PC-9 (cell line): Measurements from ENCODE around the gene DLK1. TPM values are rescaled to one million over a fixed set of nuclear protein-coding genes. Genes with fewer than 3 reads are reported as not detected.

ENCODE experiments used
- BruUV-seq: library from RNA; stranded (reverse); fragments of 400-500 nt; replicated peaks from 2 replicates; lab custom pipeline; 2021; lab: Mats Ljungman, UMichigan
- CTCF ChIA-PET: fragments of 300-600 bp; sonication (Branson Sonifier 250); formaldehyde crosslinking; loops from one replicate; lab custom pipeline; 2022; ENCODE audit warnings: antibody characterized with exemption; lab: Charles Lee
- POLR2A ChIA-PET: fragments of 300-600 bp; sonication (Branson Sonifier 250); formaldehyde crosslinking; loops from one replicate; lab custom pipeline; 2022; ENCODE audit warnings: antibody characterized with exemption; ENCODE audit not compliant: unreplicated experiment; lab: Charles Lee
- DNase-seq, 2 experiments: peaks; one replicate each; pipeline versions ENCODE4 v3.0.0 to v3.0.0-alpha.2; 2015 to 2022; ENCODE audit warnings: mixed read lengths in 1 of 2
- H2AFZ ChIP-seq: fragments of 200-600 bp; sonication (generic); 2 replicates; pipeline ENCODE4 v1.8.1; 2017; ENCODE audit warnings: antibody characterized with exemption
- H3F3A ChIP-seq: fragments of 200-600 bp; sonication (generic); 2 replicates; pipeline ENCODE4 v1.8.1; 2017; ENCODE audit warnings: antibody characterized with exemption, mild to moderate bottlenecking, low read depth; ENCODE audit not compliant: insufficient read depth
- H3K27ac ChIP-seq: fragments of 200-600 bp; sonication (generic); 2 replicates; pipeline ENCODE4 v1.6.1; 2016; ENCODE audit warnings: mixed run types
- H3K27me3 ChIP-seq: fragments of 200-600 bp; sonication (generic); 2 replicates; pipeline ENCODE4 v1.6.1; 2016; ENCODE audit warnings: low read depth, mixed run types; ENCODE audit not compliant: insufficient read depth
- H3K36me3 ChIP-seq: fragments of 200-600 bp; sonication (generic); 2 replicates; pipeline ENCODE4 v1.6.1; 2016; ENCODE audit warnings: low read depth, mixed run types
- H3K4me1 ChIP-seq: fragments of 200-600 bp; sonication (generic); replicated peaks from 2 replicates; pipeline ENCODE4 v1.6.1; 2016; ENCODE audit warnings: mixed run types; ENCODE audit not compliant: insufficient read depth
- H3K4me2 ChIP-seq: fragments of 200-600 bp; sonication (generic); 2 replicates; pipeline ENCODE4 v1.6.1; 2017; ENCODE audit warnings: mixed run types
- H3K4me3 ChIP-seq: fragments of 200-600 bp; sonication (generic); 2 replicates; pipeline ENCODE4 v1.6.1; 2016; ENCODE audit warnings: mixed run types
- H3K79me2 ChIP-seq: fragments of 200-600 bp; sonication (generic); 2 replicates; pipeline ENCODE4 v1.6.1; 2017; ENCODE audit warnings: low read depth, mixed run types
- H3K9me2 ChIP-seq: fragments of 200-600 bp; sonication (generic); 2 replicates; pipeline ENCODE4 v1.8.1; 2017; ENCODE audit warnings: mild to moderate bottlenecking; ENCODE audit not compliant: insufficient read depth
- H3K9me3 ChIP-seq: fragments of 200-600 bp; sonication (generic); 2 replicates; pipeline ENCODE4 v1.8.1; 2016; ENCODE audit warnings: low read depth; ENCODE audit not compliant: insufficient read depth
- H4K20me1 ChIP-seq: fragments of 200-600 bp; sonication (generic); 2 replicates; pipeline ENCODE4 v1.8.1; 2017; ENCODE audit not compliant: insufficient read depth
- CTCF ChIP-seq: fragments of 200-600 bp; sonication (generic); conservative IDR thresholded peaks from 2 replicates; pipeline ENCODE4 v1.6.1; 2017; ENCODE audit warnings: mixed run types, antibody characterized with exemption, mild to moderate bottlenecking, moderate library complexity
- EZH2 ChIP-seq: fragments of 200-600 bp; sonication (generic); IDR thresholded peaks from 2 replicates; pipeline ENCODE4 v1.8.0; 2017; ENCODE audit warnings: antibody characterized with exemption, low read depth
- intact Hi-C: fragments of 100-400 bp; cut with micrococcal nuclease; formaldehyde crosslinking; loops from one replicate; pipeline ENCODE4 v1.10.0; 2022; ENCODE audit not compliant: unreplicated experiment
- total RNA-seq: library from RNA; stranded (reverse); gene quantifications from 2 replicates; pipeline ENCODE4 v1.2.3, GENCODE V29; 2021

DLK1 gene
- total RNA-seq, 1 experiment from 2014 or later: not detected

- H3K27me3 ChIP-seq: peaks cover 19% of the 10 kb centered on the region; the same call in 1 of the 2 replicates
- DNase-seq: no peak
- H3K36me3 ChIP-seq: no peaks in the 10 kb centered on the region
- no peak overlapping the region for H3K4me3 ChIP-seq
- H3K9me3 ChIP-seq: no peaks in the 10 kb centered on the region
- no peaks in the 10 kb centered on the region for H4K20me1 ChIP-seq
- no peaks in the 10 kb centered on the region for H3K9me2 ChIP-seq
- H3F3A ChIP-seq: no peaks in the 10 kb centered on the region
- no TSS peak for BruUV-seq
- no peak overlapping the region for H2AFZ ChIP-seq
- no peaks in the 10 kb centered on the region for H3K79me2 ChIP-seq
- no peaks in the 10 kb centered on the region for H3K4me1 ChIP-seq
- intact Hi-C loops: no loop called here
- H3K27ac ChIP-seq: no peak overlapping the region
- CTCF ChIA-PET: no interaction called here
- no peak overlapping the region for H3K4me2 ChIP-seq
- POLR2A ChIA-PET: no interaction called here
- TF ChIP-seq EZH2: no peak
- TF ChIP-seq CTCF: no peak
Measured at GRCh38 chr14:100678469-100678828, 48.2 kb upstream of the DLK1 start.

GRCh38 chr14:100679153-100679552, 47.5 kb upstream of the DLK1 start:
- Histone ChIP-seq H3K4me1 (no peaks in the 10 kb centered on the region), H3K79me2 (no peaks in the 10 kb centered on the region), H3K36me3 (no peaks in the 10 kb centered on the region), H3K27ac (no peak overlapping the region), H3K9me2 (no peaks in the 10 kb centered on the region), H3K4me3 (no peak overlapping the region), H3K27me3 (peaks cover 12% of the 10 kb centered on the region; the same call in 1 of the 2 replicates), H4K20me1 (no peaks in the 10 kb centered on the region), H3K4me2 (no peak overlapping the region), H2AFZ (no peak overlapping the region), H3K9me3 (no peaks in the 10 kb centered on the region), H3F3A (no peaks in the 10 kb centered on the region)
- intact Hi-C loops: no loop called here
- ChIA-PET POLR2A (no interaction called here), CTCF (no interaction called here)
- TF ChIP-seq CTCF (no peak), EZH2 (no peak)
- DNase-seq: no peak
- BruUV-seq: no TSS peak

- Histone ChIP-seq H4K20me1 (no peaks in the 10 kb centered on the region), H3K27ac (no peak overlapping the region), H3K27me3 (peaks cover 9% of the 10 kb centered on the region; the same call in 1 of the 2 replicates), H3K9me3 (no peaks in the 10 kb centered on the region), H3F3A (no peaks in the 10 kb centered on the region), H3K9me2 (no peaks in the 10 kb centered on the region), H2AFZ (no peak overlapping the region), H3K4me1 (no peaks in the 10 kb centered on the region), H3K36me3 (no peaks in the 10 kb centered on the region), H3K4me2 (no peak overlapping the region), H3K4me3 (no peak overlapping the region), H3K79me2 (no peaks in the 10 kb centered on the region)
- TF ChIP-seq CTCF (no peak), EZH2 (no peak)
- intact Hi-C loops: no loop called here
- no TSS peak for BruUV-seq
- DNase-seq: no peak
- POLR2A ChIA-PET: no interaction called here
- CTCF ChIA-PET: no interaction called here
Measured at GRCh38 chr14:100679707-100680438, 46.8 kb upstream of the DLK1 start.
